NCI-H510A (cell line): ENCODE measurements around the gene SAMD7.

Experiments used
- DNase-seq: peaks from one replicate; lab custom pipeline; 2025; lab: John Stamatoyannopoulos, UW

Gene SAMD7, protein sequence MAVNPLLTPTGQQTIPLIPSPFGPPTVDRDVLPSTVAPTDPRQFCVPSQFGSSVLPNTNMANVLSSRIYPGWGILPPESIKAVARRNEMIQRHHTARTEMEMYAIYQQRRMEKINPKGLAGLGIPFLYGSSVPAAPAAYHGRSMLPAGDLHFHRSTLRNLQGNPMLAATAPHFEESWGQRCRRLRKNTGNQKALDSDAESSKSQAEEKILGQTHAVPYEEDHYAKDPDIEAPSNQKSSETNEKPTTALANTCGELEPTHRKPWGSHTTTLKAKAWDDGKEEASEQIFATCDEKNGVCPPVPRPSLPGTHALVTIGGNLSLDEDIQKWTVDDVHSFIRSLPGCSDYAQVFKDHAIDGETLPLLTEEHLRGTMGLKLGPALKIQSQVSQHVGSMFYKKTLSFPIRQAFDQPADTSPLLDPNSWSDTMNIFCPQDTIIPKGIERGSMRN

DNA sequence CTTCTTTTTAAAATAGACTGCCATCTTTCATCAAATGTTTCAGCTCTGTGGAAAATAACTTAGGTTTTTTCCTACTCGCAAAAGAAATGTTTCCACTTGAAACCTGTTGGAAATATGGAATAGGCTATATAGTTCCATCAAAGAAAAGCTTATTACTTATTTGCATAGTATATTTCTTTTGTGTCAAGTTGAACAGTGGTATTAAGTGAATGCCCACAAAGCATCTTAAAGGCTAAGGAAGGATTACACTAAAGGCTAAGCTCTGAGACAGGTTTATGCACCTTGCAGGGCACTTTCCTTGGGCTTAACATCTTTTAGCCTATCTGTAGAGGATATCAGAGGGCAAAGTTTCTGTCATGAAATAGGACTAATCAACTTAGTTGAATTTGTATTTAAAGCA lies at the start of gene SAMD7:
TSS of gene SAMD7 (plus strand) at position 301 of the 400 bp plus-strand sequence. CDS start 7,927 bp downstream, outside the sequence.
- no peak for DNase-seq

DNA sequence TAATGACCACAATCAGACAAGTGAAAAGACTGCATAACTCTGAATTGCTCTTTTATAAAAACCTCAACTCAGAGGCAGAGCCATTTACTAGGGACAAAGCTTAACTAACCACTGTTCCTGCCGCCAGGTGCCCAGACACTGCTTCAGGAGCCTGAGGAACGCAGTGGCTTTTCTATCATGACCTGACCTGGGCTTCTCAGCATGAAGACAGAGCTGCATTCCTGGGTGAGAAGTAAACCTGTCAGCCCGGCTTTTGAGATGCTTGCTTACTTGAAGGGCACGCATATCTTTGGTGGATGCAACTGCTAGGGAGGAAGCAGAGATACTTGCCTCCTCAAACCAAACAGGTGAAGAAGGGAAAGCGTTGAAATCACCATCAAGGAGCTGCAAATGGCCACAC lies 49.5 kb upstream of the SAMD7 start:
- no peak for DNase-seq

DNA sequence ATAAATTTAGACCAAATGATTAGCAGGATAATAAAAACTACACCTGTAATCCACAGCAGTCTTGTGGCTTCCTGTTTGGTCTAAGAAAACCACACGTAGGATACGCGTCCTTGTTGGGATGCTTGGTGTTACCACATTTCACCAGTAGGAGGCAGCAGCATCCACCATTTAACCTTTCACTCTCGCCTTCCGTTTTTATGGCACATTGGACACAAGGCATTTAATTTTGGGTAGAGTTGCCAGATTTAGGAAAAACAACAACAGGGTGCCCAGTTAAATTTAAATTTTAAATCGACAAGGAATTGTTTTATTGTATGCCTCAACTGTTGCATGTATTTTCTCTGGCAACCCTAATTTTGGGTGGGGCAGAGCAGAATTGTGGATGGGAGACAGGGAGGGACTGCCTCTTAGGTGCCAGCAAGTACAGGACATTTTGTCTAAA lies 47.9 kb upstream of the SAMD7 start:
- peak; percentile 6 for DNase-seq

DNA sequence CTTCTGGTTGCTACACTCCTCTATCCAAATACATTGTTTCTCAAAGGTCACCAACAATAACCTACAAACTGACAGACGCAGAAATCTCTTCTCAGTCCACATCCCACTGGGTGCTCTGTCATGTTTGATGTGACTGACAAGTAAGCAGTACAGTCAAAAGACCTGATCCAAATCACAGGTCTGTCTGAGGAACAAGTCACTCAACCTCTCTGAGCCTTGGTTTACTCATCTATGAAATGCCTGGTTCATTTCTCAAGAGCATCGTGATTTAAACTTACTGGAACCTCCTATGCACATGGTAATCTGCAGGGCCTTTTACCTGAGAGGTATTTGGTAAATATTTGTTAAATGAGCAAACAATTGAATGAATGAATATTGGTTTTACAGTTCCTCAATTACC lies 47.1 kb upstream of the SAMD7 start:
- no peak for DNase-seq

DNA sequence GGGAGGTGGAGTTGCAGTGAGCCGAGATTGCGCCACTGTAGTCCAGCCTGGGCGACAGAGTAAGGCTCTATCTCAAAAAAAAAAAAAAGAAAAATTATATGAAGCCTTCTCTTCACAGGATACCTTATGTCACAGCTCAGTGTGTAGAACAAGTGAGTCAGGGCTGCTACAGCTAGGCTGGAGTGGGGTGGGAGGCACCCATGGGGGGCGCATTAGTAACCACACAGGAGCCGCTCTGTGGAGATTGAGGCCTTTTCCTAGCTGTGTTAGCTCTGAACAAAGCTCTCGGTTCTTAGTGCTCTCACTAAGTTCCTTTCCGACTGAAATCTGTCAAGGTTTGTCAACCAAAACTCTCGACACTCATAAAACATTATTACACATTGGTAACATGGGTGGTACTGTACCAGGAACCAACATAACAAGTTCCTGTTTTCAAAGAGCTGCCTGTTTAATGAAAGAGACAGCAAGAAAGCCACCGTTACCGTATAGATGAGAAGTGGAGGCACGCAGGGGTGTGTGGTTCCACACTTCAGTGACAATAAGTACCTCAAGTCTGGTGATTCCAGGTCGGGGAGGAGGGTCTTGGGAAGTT lies 46.1 kb upstream of the SAMD7 start:
- no peak for DNase-seq

DNA sequence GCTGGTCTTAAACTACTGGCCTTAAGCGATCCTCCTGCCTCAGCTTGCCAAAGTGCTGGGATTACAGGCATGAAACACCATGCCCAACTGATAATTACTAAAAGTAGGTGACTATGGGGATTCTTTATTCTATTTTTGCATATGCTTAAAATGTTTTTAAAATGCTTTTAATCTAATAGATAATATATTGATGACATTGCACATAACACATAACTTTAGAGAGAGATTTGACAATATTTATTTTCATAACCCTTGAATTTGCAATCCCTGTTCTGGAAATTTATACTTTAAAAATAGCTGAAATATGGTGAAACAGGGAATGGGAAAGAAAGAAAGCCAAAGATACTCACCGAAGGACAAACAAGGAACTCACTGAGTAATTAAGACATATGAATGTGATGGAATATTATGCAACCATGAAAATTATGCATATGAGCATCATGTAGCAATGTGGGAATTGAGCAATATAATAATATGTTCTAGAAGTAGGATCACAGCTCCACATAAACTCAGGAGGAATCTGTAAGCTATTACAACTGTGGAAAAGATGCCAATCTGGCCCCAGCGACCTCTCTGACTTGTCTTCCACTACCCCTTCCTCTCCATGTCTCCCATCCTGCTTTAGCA lies 43.7 kb upstream of the SAMD7 start:
- no peak for DNase-seq

DNA sequence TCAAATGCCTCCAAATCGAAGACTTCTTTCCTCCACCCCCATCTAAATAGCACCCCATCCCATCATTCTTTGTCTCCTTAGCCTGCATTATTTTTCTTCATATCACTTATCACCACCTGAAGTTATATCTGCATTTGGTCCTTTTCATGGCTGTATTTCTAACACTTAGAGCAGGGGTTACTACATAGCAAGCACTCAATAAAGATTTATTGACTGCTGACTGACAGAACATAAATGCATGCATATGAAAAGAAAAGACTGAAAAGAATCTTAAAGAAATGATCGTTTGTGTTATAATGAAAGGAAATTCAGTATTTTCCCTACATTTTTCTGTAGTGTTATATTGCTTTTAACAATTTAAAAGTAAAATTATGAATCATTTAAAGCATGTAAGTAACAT lies 43.0 kb upstream of the SAMD7 start:
- no peak for DNase-seq

DNA sequence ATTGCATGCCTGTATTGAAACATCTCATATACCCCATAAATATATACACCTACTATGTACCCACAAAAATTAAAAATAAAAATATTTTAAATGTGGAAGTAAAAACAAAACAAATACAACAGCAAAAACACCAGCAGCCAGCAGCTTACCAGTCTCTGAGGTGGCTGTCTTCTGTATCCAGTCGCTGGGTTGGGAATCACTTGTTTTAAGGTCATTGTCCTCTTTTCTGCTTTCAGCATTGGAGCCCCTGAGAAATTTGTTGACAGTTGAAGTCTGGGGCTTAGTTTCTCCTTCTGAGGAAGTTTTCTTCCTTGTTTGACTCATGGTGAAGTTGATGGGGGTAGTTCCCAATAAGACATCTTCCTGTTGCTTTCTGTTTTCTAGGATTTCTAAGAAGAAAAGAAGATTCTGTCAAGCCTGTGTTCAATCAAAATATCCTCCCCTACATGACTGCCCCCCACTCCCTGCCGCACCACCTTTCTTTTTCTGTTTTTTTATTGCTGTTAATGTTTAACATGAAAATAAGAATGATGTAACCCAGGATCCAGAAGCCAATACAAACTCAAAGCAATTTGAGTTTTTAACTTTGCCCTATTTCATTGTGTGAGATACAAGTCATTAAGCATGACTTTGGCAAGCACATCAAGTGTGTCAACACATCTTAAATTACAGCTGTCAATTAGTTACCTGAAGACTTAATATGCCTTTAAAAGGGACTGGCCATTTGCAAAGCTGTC lies 41.7 kb upstream of the SAMD7 start, which contains the start of gene LRRC31:
TSS of gene LRRC31 (minus strand) at position 452 of the 737 bp plus-strand sequence. CDS start at position 324, 128 bp downstream.
- peak; percentile 4 for DNase-seq

DNA sequence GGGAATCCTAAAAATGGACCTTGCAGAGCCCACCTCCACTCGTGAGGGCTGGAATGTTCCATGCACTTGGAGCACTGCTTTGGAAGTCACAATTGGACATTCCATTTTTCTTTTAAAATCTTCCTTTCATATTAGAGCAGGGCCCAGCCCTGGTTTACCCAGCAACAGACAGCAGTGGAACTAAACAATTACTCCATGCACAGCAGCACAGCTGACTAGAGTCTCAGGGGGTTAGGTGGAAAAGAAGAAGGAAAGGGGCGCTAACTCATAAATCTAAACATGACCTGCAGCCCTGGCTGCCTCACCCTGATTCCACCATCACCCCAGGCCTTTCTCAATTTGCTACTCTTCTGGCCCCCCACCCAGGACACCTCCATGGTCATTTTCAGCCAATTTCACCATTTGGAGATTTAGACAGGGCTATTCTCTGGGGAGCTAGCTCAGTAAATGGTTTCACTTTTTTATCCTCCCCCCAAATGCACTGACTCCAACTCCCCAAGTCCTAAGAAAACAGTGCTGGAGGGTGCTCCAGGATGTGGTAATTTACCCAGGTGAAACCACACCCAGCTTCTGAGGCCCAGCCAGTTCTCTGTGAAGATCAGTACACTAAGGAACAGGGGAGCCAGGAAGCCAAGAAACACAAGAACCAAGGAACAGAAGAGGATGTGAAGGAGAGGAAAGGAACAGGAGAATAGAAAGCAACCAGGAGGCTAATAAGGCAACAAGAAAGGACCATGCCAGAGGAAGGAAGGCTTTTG lies 40.1 kb upstream of the SAMD7 start:
- DNase-seq: no peak

DNA sequence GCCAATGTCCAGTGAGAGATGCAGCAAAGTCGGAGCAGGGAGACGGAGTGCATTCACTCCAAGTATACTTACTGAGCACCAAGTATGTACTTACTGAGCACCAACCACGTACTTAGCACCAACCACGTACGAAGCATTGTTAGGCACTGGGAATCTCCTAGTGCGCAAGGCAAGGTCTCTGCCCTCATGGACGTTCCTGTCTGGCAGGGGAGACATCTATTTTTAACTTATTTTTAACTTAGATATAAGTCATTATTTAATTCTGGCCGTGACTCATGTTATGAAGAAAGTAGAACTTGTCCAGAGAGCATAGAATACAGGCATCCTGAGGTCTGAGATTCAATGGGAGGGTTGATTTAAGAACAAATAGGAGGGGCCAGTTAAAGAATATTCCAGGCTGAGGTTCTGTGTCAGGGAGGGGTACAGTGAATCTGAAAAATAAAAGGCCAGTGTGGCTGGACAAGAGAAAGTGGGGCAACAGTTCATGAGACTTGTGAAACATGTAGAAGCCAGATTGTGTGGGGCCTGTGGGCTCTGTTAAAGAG lies 32.3 kb upstream of the SAMD7 start:
- DNase-seq: no peak

DNA sequence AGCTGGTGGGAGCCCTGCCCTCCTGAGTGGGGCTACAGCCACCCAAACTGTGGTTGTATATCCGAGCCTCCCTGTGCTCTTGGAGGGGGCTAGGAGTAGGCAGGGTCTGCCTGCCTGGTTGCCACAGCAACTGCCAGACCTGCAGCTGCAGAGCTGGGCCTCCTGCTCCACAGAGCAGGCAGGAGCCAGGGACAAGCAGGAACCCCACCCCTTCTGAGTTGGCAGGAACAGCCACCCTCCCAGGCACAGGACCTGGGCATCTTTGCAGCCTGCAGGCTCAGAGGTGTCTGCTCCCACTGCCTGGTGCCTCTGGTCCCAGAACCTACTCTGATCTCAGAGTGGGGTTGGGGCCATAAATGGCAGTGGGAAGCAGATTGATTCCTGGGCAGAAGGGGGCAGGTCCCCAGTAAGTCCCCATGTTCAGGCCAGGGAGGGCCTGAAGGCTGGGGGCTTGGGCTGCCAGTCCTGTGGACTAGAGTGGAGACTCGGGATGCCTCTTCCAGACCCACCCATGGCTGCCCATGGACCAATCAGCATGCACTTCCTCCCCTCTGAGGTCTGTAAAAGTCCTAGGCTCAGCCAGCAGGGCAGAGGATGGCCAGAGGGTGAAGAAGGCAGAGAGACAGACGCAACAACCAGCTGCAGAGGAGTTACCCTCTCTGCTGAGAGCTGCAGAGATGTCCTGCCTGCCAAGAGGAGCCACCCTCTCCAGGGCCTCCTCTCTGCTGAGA lies 31.4 kb upstream of the SAMD7 start:
- DNase-seq: no peak

DNA sequence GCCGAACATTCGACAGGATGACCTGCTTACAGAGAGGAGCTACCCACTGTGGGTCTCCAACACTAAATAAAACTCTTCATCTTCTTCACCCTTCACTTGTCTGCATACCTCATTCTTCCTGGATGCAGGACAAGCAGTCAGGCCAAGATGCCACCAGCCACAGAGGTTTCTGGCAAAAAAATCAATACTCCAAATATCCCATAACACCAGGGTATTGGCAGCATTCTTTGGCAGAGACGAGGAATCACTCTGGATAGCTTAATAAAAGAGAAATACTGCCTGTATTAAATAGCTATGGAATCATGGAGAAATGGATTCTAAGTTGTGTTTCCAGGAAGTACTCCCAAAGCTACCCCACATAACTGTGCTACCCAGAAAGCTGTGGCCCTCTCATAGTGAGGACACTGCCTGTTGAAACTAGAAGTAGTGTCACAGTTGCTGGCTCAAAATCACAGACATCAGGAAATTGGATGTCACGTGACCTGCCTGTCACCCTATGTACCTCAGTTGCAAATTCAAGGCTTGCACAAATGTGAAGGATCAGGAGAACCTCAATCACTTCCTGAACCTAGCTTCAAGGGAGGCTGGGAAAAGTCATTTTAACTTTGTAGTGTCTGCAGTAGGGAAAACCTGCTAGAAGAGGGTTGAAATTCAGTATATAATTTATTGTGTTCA lies 30.7 kb upstream of the SAMD7 start:
- DNase-seq: no peak

DNA sequence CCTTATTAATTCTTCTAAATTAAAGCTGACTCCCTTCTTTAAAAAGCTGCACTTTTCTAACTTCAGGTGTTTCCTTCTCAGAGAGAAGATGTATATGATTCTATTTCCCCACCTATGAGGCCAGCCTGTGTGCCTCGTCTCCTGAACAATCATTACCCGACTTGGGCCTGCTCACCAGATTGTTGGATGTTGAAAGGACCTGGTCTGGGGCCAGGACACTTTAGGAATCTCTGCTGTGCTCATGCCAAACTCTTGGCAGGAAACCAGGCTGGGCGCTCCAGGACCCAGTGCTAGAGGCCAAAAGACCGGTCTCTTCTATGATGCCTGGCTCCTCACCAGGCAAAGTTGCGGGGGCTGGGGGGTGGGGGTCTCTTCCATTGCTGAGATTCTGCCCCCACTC lies 24.7 kb upstream of the SAMD7 start:
- DNase-seq: no peak

DNA sequence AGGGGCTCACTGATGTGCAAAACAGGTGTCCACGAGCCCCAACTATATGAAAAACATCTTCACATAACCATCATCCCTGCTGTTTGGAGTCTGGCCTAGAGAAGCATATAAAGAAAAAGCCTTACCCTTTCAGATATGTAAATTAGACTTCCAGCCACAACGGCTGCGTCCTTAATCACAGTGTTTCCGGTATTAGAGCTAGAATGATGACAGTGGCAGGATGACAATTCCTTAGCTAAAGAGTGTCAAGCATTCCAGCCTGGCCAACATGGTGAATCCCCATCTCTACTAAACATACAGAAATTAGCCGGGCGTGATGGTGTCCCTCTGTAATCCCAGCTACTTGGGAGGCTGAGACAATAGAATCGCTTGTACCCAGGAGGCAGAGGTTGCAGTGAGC lies 19.5 kb upstream of the SAMD7 start:
- DNase-seq: no peak

DNA sequence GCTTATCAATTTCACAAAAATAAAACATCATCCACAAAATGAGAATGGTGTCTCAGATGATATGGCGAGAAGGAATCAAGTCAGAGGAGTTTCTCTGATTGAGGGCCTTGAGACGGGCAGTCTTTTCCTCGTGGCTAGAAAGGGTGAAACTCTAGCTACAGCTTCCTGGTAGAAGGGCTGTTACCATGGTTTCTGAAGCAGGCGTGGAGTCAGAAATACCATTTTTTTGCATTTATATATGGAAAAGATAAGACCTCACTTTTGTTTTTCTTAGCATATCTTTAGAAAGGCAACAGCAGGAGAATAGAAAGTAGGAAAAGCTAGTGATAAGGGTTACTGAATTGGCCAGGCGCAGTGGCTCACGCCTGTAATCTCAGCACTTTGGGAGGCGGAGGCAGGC lies 17.3 kb upstream of the SAMD7 start:
- no peak for DNase-seq

DNA sequence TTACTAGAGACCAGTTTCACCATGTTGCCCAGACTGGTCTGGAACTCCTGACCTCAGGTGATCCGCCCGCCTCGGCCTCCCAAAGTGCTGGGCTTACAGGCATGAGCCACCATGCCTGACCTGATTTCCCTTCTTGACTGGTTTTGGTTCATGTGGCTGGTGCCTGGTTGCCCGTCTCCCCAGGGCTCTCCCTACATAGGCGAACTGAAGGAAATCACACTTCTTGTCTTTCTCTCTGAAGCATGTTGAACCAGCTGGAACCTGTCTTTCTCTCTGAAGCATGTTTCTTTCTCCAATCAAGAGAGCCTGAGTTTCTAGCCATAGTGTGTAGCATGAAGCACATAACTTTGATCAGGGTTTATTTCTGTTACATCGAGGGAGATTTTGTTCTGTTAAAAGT lies 16.3 kb upstream of the SAMD7 start:
- no peak for DNase-seq

DNA sequence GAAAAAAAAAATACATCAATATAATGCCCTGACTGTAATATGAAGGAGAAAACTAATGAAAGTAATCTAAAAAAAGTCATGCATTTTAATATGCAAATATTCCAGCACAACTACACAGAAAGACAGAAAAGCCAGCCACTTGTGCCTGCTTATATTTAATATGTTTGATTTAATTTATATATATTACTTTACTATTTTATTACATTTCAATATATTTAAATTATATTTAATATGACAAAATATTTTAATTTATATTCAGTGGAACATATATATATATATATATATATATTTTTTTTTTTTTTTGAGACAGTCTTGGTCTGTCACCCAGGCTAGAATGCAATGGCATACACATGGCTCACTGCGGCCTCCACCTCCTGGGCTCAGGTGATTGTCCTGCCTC lies 14.1 kb upstream of the SAMD7 start:
- DNase-seq: no peak

DNA sequence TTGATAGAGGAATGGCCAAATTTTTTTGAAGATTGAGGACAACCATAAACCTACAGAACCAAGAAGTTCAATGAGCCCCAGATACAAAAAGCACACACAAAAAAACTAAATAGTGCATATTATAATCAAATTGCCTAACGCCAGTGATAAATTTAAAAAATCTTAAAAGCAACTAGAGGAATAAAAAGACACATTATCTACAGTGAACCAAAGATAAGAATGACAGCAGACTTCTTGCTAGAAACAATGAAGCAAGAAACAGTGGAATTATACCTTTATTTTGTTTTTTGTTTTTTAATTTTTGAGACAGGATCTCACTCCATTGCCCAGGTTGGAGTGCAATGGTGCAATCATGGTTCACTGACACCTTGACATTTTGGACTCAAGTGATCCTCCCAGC lies 9.9 kb upstream of the SAMD7 start:
- no peak for DNase-seq

DNA sequence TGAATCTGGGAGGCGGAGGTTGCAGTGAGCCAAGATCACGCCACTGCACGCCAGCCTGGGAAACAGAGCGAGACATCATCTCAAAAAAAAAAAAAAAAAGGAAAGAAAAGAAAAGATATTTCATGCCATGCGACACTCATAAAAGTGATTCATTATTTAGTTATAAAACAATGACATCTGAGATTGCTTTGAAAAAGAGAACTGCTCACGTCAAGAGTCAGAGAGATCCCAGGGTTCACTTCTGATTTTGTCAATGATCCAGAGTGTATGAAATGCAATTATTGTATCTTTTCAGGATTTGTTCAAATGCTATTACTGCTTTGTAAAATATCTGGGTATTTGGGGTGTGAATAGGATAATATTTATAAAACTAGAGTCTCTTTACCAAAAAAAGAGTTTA lies 6.0 kb upstream of the SAMD7 start:
- DNase-seq: no peak

DNA sequence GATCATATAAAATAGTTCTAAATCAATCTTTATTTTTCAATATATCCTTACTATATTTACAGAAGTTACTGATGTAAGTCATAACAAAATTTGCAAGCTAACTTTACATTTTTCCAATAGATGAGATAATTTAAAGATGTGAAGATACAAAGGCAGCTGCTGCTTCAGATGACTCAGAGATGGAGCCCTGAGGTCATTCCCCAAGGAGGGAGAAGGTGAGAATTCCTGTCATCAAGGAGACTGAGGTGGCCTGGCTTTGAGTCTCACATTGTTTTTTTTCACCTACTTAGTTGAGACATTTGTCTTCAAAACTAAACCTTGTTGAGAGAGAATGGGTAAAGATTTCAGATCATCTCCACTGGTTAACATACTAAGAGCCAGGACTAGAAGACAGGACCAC lies 3.9 kb upstream of the SAMD7 start:
- no peak for DNase-seq
